Fibroblast of pulmonary artery (primary cell): Measurements from ENCODE around the gene RREB1.

ENCODE experiments used
- DNase-seq: peaks from one replicate; pipeline ENCODE4 v3.0.0-alpha.2; 2010; ENCODE audit warnings: low read depth
- H3K4me3 ChIP-seq: replicated peaks from 2 replicates; pipeline ENCODE4 v1.5.1; 2011; ENCODE audit warnings: low read depth, mild to moderate bottlenecking, control low read depth, low read length, moderate library complexity
- CTCF ChIP-seq: IDR thresholded peaks from 2 replicates; pipeline ENCODE4 v1.5.1; 2011; ENCODE audit warnings: mild to moderate bottlenecking, control low read depth, low read length, inconsistent platforms; ENCODE audit errors: missing control alignments

RREB1 gene

GRCh38 chr6:7295916-7296315 is 188.2 kb downstream of the RREB1 start:
- TF ChIP-seq CTCF, result no peak
- no peak for DNase-seq
- H3K4me3 ChIP-seq, result no peak overlapping the region

GRCh38 chr6:7296602-7297001 is 188.8 kb downstream of the RREB1 start:
- no peak for TF ChIP-seq CTCF
- no peak overlapping the region for H3K4me3 ChIP-seq
- no peak for DNase-seq

GRCh38 chr6:7298113-7298512 is 190.4 kb downstream of the RREB1 start:
- DNase-seq, result no peak
- no peak for TF ChIP-seq CTCF
- H3K4me3 ChIP-seq, result no peak overlapping the region

- no peak overlapping the region for H3K4me3 ChIP-seq
- DNase-seq, result no peak
- TF ChIP-seq CTCF, result no peak
Observed at GRCh38 chr6:7300926-7301325, 193.2 kb downstream of the RREB1 start.
